ENCODE data around the gene VPS35L. TPM values are rescaled to one million over a fixed set of nuclear protein-coding genes. Genes with fewer than 3 reads are reported as not detected.

The VPS35L gene, protein sequence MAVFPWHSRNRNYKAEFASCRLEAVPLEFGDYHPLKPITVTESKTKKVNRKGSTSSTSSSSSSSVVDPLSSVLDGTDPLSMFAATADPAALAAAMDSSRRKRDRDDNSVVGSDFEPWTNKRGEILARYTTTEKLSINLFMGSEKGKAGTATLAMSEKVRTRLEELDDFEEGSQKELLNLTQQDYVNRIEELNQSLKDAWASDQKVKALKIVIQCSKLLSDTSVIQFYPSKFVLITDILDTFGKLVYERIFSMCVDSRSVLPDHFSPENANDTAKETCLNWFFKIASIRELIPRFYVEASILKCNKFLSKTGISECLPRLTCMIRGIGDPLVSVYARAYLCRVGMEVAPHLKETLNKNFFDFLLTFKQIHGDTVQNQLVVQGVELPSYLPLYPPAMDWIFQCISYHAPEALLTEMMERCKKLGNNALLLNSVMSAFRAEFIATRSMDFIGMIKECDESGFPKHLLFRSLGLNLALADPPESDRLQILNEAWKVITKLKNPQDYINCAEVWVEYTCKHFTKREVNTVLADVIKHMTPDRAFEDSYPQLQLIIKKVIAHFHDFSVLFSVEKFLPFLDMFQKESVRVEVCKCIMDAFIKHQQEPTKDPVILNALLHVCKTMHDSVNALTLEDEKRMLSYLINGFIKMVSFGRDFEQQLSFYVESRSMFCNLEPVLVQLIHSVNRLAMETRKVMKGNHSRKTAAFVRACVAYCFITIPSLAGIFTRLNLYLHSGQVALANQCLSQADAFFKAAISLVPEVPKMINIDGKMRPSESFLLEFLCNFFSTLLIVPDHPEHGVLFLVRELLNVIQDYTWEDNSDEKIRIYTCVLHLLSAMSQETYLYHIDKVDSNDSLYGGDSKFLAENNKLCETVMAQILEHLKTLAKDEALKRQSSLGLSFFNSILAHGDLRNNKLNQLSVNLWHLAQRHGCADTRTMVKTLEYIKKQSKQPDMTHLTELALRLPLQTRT
- 30.1 to 33.1 TPM (median 31.6 TPM) in 5 replicates for total RNA-seq (2022; extraction: Qiagen RNA extraction; ENCODE audit: low read depth)

DNA sequence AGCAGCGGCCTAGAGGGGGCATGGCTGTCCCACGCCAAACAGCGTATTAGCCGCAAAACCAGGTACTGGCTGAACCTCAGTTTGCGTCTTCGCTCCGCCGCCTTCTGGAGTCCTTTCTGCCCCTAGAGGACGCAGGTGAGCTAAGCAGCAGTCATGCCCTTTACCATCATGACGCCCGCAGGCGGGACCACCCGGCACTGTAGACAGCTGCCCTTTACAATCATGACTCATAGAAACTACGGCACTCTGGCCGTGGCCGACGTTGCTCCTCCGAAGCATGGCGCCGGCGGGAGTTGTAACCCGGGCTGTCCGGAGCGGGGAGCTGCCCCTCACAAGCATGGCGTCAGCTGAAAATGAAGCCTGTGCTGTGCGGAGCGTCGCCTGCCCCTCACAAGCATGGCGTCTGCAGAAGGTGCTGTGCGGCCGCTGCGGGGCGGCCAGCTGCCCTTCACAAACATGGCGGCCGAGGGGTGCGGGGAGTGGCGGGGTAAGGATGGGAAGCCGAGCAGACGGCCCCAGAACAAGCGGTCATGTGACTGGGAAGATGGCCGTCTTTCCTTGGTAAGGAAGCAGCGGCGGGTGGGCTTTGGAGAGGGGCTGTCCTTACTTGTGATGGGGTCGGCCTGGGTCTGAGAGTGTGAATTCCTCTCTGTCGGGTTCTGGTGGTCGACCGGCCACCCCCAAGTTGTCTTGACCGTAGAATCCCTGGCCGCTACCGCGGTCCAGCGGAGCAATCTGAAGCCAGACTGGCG is at the start of gene VPS35L:
Gene VPS35L, plus strand, starts transcription at position 518 of the 752 bp plus-strand sequence. Its CDS starts 27 bp downstream, at position 545.

GRCh38 chr16:19521471-19522396 is 33.8 kb upstream of the VPS35L start, which contains the start of gene GDE1:
GDE1 (minus strand) TSS chr16:19522098; CDS start chr16:19521964, 134 bp downstream.

DNA sequence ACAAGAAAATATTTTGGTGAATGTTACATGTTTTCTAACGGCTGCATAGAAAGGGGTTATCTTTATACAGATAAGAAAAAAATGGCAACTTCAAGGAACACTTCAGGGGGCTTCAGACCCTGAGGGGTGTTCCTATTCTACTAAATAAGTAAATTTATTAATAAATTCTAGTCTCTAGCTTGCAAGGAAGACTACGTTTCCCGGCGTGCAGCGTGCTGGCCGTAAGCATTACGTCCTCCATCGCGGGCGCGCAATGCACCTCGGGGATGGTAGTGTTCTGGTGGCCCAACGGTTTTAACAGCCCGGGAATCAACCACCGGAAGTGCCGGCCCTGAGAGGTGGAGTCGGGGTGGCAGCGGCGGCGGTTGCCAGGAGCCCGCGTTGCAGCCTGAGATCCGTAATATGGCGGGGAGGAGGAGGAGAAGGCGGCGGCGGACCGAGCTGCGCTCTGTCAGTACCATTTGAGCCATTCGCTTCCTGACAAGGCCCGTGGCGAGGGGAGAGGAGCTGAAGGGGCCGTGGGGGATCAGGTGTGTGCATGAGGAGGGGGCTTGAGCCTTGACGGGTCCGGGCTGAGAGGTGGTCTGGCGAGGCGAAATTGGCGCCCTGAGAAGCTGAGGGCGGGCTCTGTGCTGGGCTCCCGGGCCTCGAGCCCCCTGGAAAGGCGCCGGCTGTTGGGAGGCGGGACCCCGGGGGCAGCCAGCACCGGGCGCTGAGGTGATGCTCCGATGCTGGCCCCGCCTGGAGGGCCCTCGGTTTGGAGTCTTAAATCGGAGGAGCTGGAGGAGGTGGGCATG is 31.7 kb upstream of the VPS35L start, which contains the start of gene CCP110:
Gene CCP110, plus strand, starts transcription at position 384 of the 797 bp plus-strand sequence. CDS start 3,940 bp downstream, outside the sequence.

GRCh38 chr16:19717741-19718623 is 162.5 kb downstream of the VPS35L start, which contains the start of the genes IQCK and KNOP1:
IQCK (plus strand) TSS chr16:19718271; CDS start chr16:19718307, 36 bp downstream.
KNOP1 (minus strand) TSS chr16:19718227; CDS start chr16:19715035, 3,192 bp downstream.

Other genes starting within 250 kb of the VPS35L start
- 6.1 to 9.3 TPM (median 7.5 TPM) in 5 replicates for gene TMC5, start 137.8 kb upstream of the VPS35L start, total RNA-seq (2022; extraction: Qiagen RNA extraction; ENCODE audit: low read depth)
- 82.3 to 98.2 TPM (median 88.5 TPM) in 5 replicates for gene GDE1, start 33.6 kb upstream of the VPS35L start, total RNA-seq (2022; extraction: Qiagen RNA extraction; ENCODE audit: low read depth)
- gene CCP110, start 31.8 kb upstream of the VPS35L start, total RNA-seq (2022; extraction: Qiagen RNA extraction; ENCODE audit: low read depth) = 8.7 to 12.4 TPM (median 11.0 TPM) in 5 replicates
- gene KNOP1, start 162.5 kb downstream of the VPS35L start, total RNA-seq (2022; extraction: Qiagen RNA extraction; ENCODE audit: low read depth) = 35.8 to 47.9 TPM (median 41.2 TPM) in 5 replicates
- 7.0 to 11.0 TPM (median 9.3 TPM) in 5 replicates for gene IQCK, start 162.6 kb downstream of the VPS35L start, total RNA-seq (2022; extraction: Qiagen RNA extraction; ENCODE audit: low read depth)

Measured in A549 treated with CpdA at 1 μM for 4 hours (cell line).